ENCODE results near the gene PGGHG. TPM values are rescaled to one million over a fixed set of nuclear protein-coding genes. Genes with fewer than 3 reads are reported as not detected.
"Not testable (repeated sequence)": the region's sequence is repeated elsewhere in the genome, so short reads cannot be mapped to it uniquely, and the experiment has no call there.

Gene PGGHG
- polyA plus RNA-seq, 3 donors from 2014 or later: 8.1 to 17.4 (median 11.4) TPM

DNA sequence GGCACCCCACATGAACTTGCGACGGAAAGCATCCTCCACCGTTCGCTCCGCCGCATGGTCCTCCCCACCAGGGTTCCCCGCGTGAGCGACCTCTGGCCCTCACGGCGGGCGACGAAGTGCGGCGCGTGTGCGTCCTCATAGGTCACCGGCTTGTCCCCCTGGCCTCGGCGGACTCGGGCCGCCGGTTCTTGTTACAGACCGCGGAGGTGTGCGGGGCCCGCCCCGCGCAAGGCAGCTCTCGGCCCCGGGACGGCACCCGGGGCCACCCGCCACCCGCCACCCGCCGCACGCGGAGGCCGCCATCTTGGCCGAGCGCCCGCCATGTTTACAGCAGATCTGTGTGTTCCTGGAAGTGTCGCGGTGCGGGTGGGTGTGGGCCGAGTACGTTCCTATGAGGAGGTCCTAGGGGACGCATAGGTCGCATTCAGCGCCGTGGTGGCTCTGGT, 15.2 kb downstream of the PGGHG start:
- no peak for DNase-seq
- H3K4me1 Mint-ChIP-seq: peaks cover 39 to 44% of the 10 kb centered on the region in 2 donors
- no peak overlapping the region for H3K4me3 Mint-ChIP-seq
- H3K36me3 Mint-ChIP-seq: peaks cover 0 to 1% (median under 1%) of the 10 kb centered on the region in 3 donors
- H3K27me3 Mint-ChIP-seq (ENCODE audit: low read depth in 3 of 3): peaks cover 6 to 18% (median 7%) of the 10 kb centered on the region in 3 donors
- no peaks in the 10 kb centered on the region for H3K9me3 Mint-ChIP-seq
- no peak overlapping the region for H3K27ac Mint-ChIP-seq

DNA sequence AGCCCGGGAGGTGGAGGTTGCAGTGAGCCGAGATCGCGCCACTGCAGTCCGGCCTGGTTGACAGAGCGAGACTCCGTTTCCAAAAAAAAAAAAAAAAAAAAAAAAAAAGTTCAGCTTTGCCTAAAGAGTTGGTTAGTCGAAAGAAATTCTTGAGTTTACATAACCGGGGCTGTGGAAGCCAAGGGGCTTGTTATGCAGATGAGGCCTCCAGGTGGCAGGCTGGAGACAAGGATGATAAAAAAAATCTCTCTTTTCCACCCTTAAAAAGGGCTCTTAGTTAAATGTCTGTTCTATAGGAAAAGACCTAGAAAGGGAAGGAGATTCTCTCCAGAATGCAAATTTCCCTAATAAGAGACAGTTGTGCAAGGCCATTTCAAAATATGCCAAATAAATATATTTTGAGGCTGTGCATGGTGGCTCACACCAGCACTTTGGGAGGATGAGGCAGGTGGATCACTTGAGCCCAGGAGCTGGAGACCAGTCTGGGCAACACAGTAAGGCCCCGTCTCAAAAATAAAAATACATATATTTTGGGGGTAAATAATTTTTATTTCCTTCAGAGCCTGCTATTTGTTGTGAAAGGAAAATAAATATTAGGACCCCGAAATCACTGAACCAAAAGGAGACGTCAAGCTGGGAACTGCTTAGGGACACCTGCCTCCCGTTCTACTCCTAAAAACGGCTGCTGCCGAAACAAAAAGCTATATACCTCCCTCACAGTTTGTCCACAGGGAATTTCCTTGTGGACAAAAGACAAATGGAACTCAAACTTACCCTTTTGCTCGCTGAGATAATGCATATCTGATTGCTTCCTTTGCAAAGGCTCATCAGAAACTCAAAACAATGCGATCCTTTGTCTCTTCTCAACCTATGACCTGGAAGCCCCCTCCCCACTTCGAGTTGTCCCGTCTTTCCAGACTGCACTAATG, 16.3 kb downstream of the PGGHG start:
- peak overlapping the region; percentile 39 to 59 (median 57) for H3K4me3 Mint-ChIP-seq
- H3K9me3 Mint-ChIP-seq: no peaks in the 10 kb centered on the region
- H3K4me1 Mint-ChIP-seq: peaks cover 47 to 52% of the 10 kb centered on the region in 2 donors
- peaks cover 0 to 8% (median 5%) of the 10 kb centered on the region in 3 donors for H3K36me3 Mint-ChIP-seq
- H3K27me3 Mint-ChIP-seq (ENCODE audit: low read depth in 3 of 3): peaks cover 6 to 23% (median 7%) of the 10 kb centered on the region in 3 donors
- peak; percentile 57 to 66 (median 64) for DNase-seq
- H3K27ac Mint-ChIP-seq: peak overlapping the region in 5 of 6 donors; percentile 77 to 97 (median 91)

- Mint-ChIP-seq H3K36me3 (peaks cover 0 to 8% (median 5%) of the 10 kb centered on the region in 3 donors), H3K9me3 (no peaks in the 10 kb centered on the region), H3K4me1 (peaks cover 46 to 48% of the 10 kb centered on the region in 2 donors), H3K27me3 (ENCODE audit: low read depth in 3 of 3) (peaks cover 4 to 23% (median 7%) of the 10 kb centered on the region in 3 donors), H3K4me3 (peak overlapping the region in 4 of 5 donors; percentile 1 to 90 (median 33)), H3K27ac (peak overlapping the region in 5 of 6 donors; percentile 90 to 97 (median 97))
- DNase-seq: no peak
Measured at GRCh38 chr11:305844-306211, 16.9 kb downstream of the PGGHG start.

DNA sequence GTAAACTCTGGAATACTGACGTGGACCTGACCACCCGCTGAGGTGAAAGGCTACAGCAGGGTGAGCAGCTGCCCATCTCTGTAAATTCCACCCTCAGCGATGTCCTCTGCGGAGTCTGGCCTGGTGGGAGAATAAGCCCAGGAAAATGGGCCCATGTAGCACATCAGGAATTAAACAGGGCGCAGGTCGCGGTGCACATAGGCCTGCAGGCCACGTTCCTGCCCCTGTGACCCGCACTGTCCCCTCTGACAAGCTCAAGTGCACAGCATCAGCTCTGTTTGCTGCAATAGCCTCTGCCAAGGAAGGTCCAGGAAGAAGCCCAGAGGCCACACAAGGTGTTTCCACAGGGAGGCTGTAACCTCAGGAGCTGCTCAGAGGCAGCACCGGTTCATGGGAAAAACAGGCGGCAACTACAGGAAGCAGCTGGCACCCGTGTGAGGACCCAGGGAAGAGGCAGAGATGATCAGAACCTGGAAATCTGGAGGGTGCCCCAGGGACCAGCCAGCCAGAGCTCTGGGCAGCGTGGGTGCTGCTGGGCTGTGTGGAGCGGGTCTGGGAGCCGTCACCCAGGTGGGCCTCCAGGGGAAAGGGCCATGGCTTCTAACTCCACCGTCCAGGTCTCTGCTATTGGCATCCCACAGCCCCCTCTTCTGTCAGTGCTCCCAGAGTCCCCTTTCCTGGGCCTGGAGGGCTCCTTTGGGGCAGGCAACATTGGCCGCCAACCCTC, 17.9 kb downstream of the PGGHG start:
- peaks cover 50 to 51% of the 10 kb centered on the region in 2 donors for H3K4me1 Mint-ChIP-seq
- no peak for DNase-seq
- H3K27me3 Mint-ChIP-seq (ENCODE audit: low read depth in 3 of 3): peaks cover 0 to 26% (median 7%) of the 10 kb centered on the region in 3 donors

DNA sequence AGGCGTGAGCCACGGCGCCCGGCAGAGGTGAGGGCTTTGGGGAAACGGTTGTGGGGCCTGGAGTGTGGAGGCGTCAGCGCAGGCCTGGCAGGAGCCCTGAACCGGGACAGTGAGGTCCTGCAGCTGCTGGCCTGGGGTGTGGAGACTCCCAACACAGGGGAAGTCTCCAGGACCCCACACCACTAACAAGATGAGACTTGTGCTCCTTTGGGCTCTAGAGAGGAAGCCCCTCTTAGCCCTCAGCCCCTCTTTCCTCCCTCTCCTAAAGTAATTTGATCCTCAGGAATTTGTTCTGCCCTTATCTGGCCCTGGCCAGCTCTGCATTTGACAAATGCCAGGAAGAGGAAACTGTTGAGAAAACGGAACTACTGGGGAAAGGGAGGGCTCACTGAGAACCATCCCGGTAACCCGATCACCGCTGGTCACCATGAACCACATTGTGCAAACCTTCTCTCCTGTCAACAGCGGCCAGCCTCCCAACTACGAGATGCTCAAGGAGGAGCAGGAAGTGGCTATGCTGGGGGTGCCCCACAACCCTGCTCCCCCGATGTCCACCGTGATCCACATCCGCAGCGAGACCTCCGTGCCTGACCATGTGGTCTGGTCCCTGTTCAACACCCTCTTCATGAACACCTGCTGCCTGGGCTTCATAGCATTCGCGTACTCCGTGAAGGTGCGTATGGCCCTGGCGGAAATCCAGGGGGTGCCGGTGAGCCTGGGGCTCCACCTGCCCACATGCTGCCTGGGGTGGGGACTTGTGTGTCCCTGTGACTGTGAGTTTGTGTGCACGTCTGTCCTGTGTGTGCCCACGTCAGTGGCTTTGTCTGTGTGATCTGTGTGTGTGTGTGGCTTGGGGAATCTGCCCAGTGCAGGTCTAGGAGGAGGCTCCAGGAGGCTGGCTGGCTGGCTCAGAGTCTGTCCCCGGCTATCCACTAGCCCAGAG, 19.1 kb downstream of the PGGHG start, which contains the start of gene IFITM2:
IFITM2 (plus strand) TSS at position 51 of the 943 bp plus-strand sequence; CDS start at position 428, 377 bp downstream.
- H3K9me3 Mint-ChIP-seq, H3K36me3 Mint-ChIP-seq: not testable (repeated sequence)
- DNase-seq: peak; percentile 80 to 82 (median 80)
- Mint-ChIP-seq H3K27me3 (ENCODE audit: low read depth in 3 of 3) (peaks cover 2 to 26% (median 5%) of the 10 kb centered on the region in 3 donors), H3K4me1 (peaks cover 60 to 63% of the 10 kb centered on the region in 2 donors), H3K4me3 (peak within 1 kb of the TSS; percentile 90 to 99 (median 92)), H3K27ac (peak within 1 kb of the TSS; percentile 95 to 97 (median 97))

More for the DNA sequence above, 17.9 kb downstream of the PGGHG start:
- Mint-ChIP-seq H3K27ac (peak overlapping the region; percentile 95 to 97 (median 97)), H3K36me3 (peaks cover 0 to 8% (median 5%) of the 10 kb centered on the region in 3 donors), H3K4me3 (peak overlapping the region; percentile 90 to 99 (median 92)), H3K9me3 (no peaks in the 10 kb centered on the region)

DNA sequence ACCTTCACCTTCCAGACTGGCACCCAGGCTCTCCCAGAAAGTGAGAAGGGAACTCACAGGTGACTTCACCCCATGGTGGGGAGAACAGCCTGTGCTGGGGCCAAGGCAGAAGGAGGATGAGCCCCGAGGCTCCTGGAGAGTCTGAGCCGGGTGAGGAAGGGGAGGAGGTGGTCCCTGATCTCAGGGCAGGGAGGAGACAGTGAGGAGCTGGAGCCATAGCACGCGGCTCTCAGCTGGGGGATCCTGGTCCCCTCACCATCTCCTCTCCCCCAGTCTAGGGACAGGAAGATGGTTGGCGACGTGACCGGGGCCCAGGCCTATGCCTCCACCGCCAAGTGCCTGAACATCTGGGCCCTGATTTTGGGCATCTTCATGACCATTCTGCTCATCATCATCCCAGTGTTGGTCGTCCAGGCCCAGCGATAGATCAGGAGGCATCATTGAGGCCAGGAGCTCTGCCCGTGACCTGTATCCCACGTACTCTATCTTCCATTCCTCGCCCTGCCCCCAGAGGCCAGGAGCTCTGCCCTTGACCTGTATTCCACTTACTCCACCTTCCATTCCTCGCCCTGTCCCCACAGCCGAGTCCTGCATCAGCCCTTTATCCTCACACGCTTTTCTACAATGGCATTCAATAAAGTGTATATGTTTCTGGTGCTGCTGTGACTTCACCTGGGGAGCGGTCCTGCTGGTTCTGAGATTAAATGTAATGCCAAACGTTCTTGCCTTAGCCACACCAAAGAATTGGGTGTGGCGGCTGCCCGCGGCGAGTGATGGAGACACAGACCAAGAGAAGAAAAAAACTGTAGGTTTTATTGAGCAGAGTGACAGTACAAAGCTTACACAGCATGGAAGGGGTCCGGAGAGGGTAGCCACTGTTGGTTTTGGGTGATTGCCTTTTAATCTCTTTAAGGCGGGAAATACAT, 20.1 kb downstream of the PGGHG start:
- not testable (repeated sequence) for H3K36me3 Mint-ChIP-seq, H3K9me3 Mint-ChIP-seq
- peak in 2 of 3 donors; percentile 42 to 43 for DNase-seq
- H3K4me3 Mint-ChIP-seq: peak overlapping the region; percentile 90 to 99 (median 92)
- H3K27me3 Mint-ChIP-seq (ENCODE audit: low read depth in 3 of 3): peaks cover 2 to 28% (median 5%) of the 10 kb centered on the region in 3 donors
- H3K27ac Mint-ChIP-seq: peak overlapping the region; percentile 95 to 97 (median 97)
- peaks cover 69 to 73% of the 10 kb centered on the region in 2 donors for H3K4me1 Mint-ChIP-seq

- peak overlapping the region; percentile 90 to 99 (median 92) for H3K4me3 Mint-ChIP-seq
- H3K9me3 Mint-ChIP-seq, DNase-seq: not testable (repeated sequence)
- peaks cover 70 to 72% of the 10 kb centered on the region in 2 donors for H3K4me1 Mint-ChIP-seq
- peaks cover 8 to 34% (median 9%) of the 10 kb centered on the region in 3 donors for H3K27me3 Mint-ChIP-seq (ENCODE audit: low read depth in 3 of 3)
- peaks cover under 1 to 17% (median 16%) of the 10 kb centered on the region in 3 donors for H3K36me3 Mint-ChIP-seq
- peak overlapping the region; percentile 95 to 97 (median 97) for H3K27ac Mint-ChIP-seq
Measured at GRCh38 chr11:309979-310572, 21.1 kb downstream of the PGGHG start.

DNA sequence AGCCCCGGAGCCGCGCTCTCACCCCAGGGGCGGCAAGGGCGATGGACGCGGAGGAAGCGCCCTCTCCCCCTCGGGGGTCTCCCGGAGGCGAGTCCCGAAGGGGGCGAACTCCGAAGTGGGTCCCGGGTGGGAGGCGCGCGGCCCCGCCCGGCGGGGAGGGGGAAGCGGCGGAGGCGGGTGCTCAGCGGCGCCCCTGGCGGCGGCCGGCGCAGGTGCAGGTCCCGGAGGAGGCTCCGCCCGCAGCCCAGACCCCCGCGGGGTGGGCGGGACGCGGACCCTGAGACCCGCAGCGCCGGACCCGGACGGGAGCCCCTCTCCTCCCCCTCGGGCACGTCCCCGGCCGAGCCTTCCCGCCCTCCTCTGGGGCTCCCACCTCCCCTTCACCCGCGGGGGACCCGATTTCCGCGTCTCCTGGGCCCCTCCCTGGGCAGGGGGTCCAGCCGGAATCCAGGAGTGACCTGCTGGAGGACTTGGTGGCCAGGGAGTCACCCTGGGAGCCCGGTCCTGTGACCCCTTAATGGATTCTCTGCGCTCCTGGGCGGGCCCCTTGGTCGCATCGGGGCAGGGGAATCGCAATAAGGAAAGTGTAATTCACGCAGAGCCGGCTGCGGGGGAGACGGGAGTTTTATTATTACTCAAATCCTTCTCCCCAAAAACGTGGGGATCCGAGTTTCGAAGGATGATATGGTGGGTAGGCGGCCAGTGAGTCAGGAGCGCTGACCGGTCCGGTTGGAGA, 22.3 kb downstream of the PGGHG start:
- H3K36me3 Mint-ChIP-seq: peaks cover 4 to 21% (median 19%) of the 10 kb centered on the region in 3 donors
- H3K27ac Mint-ChIP-seq: peak overlapping the region; percentile 94 to 99 (median 98)
- H3K4me3 Mint-ChIP-seq: peak overlapping the region; percentile 93 to 98 (median 94)
- H3K27me3 Mint-ChIP-seq (ENCODE audit: low read depth in 3 of 3): peaks cover 9 to 37% (median 11%) of the 10 kb centered on the region in 3 donors
- DNase-seq, H3K9me3 Mint-ChIP-seq: not testable (repeated sequence)
- peaks cover 59 to 61% of the 10 kb centered on the region in 2 donors for H3K4me1 Mint-ChIP-seq

- peaks cover 18 to 48% (median 21%) of the 10 kb centered on the region in 3 donors for H3K27me3 Mint-ChIP-seq (ENCODE audit: low read depth in 3 of 3)
- peaks cover 58 to 60% of the 10 kb centered on the region in 2 donors for H3K4me1 Mint-ChIP-seq
- H3K9me3 Mint-ChIP-seq: no peaks in the 10 kb centered on the region
- peaks cover 4 to 30% (median 26%) of the 10 kb centered on the region in 3 donors for H3K36me3 Mint-ChIP-seq
- H3K27ac Mint-ChIP-seq: peak overlapping the region; percentile 94 to 99 (median 98)
- peak overlapping the region; percentile 93 to 98 (median 94) for H3K4me3 Mint-ChIP-seq
- DNase-seq: no peak
Measured at GRCh38 chr11:312092-312816, 23.3 kb downstream of the PGGHG start.

GRCh38 chr11:313304-313786, 24.4 kb downstream of the PGGHG start:
- DNase-seq: no peak
- Mint-ChIP-seq H3K27me3 (ENCODE audit: low read depth in 3 of 3) (peaks cover 18 to 46% (median 26%) of the 10 kb centered on the region in 3 donors), H3K9me3 (no peaks in the 10 kb centered on the region), H3K36me3 (peaks cover 4 to 35% (median 28%) of the 10 kb centered on the region in 3 donors), H3K27ac (peak overlapping the region; percentile 94 to 99 (median 98)), H3K4me3 (peak overlapping the region; percentile 93 to 98 (median 94)), H3K4me1 (peaks cover 58 to 59% of the 10 kb centered on the region in 2 donors)
